Limb (tissue), 2 donors: ENCODE data around the gene IRAK1BP1.
A peak's percentile ranks its signal among the peaks of the same experiment; 100 is the strongest.
"Not testable (repeated sequence)": the region's sequence is repeated elsewhere in the genome, so short reads cannot be mapped to it uniquely, and the experiment has no call there.

ENCODE experiments used
- DNase-seq, 2 donors: peaks; one replicate each; pipeline ENCODE4 v3.0.0-alpha.2; 2016; ENCODE audit errors: extremely low spot score in 2 of 2

Gene IRAK1BP1

DNA sequence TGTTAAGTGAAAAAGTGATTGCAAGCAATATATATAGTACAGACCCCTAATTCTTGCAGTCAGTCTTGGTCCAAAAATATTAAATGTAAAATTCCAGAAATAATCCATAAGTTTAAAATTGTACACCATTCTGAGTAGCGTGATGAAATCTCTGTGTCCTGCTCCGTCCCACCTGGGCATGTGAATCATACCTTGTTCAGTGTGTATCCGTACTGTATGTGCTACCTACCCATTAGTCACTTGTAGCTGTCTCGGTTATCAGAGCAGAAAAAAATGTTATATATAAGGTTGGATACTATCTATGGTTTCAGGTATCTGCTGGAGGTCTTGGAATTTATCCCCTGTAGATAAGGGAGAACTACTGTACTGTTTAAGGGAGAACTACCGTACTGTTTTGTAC is 16.3 kb downstream of the IRAK1BP1 start:
- no peak for DNase-seq

DNA sequence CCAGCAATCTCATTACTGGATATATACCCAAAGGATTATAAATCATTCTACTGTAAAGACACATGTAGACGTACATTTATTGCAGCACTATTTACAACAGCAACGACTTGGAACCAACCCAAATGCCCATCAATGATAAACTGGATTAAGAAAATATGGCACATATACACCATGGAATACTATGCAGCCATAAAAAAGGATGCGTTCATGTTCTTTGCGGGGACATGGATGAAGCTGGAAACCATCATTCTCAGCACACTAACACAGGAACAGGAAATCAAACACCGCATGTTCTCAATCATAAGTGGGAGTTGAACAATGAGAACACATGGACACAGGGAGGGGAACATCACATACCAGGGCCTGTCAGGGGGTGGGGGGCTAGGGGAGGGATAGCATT is 22.6 kb downstream of the IRAK1BP1 start:
- DNase-seq: not testable (repeated sequence)

DNA sequence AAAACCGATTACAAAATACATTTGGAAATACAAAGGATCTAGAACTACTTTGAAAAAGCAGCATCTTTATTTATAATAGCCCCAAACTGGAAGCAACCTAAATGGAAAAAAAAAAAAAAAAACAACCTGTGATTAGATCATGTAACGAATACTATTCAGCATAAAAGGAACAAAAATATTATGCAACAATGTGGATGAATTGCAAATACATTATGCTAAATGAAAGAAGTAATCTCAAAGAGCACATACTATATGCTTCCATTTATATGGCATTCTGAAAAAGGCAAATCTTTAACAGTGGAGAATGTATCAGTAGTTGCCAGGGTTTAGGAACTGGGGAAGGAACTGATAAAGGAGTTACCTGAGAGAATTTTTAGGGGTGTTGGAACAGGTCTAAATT is 28.9 kb downstream of the IRAK1BP1 start:
- no peak for DNase-seq

DNA sequence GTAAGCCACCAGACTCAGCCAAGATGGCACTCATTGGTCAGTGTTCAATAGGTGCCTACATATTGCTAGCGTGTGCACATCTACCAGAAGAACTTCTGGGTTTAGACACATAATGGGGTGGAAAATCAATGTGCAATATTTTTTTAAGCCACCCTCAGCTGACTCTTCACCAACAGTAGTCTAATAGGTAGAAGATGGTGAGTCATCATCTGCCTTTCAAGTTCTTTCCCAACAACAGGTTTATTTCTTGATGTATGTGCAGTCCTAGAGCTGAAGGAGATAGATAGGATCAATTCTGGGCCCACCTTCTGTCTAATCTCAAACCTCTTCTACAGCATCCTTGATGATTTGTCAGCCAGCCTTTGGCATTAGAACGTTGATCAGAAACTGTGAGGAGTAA is 41.3 kb downstream of the IRAK1BP1 start:
- no peak for DNase-seq

DNA sequence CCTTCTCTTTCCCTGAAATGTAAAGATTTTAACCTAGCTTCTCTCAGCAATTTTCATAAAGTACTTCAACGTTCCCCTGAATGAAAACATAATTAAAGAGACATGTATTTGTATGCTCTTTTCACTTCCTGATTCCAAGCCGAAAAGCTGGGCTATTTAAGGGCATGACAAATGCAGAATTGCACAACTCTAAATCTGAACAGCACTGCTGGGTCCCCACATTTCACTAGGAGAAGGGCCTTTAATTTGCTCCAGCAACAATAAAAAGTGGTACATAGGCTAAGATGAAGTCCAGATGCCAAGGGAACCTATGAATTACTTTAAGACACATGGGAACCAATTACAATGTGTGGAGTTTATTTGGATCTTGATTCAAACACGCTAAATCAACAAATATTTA is 42.0 kb downstream of the IRAK1BP1 start:
- DNase-seq: peak in 1 of 2 donors; percentile 18

DNA sequence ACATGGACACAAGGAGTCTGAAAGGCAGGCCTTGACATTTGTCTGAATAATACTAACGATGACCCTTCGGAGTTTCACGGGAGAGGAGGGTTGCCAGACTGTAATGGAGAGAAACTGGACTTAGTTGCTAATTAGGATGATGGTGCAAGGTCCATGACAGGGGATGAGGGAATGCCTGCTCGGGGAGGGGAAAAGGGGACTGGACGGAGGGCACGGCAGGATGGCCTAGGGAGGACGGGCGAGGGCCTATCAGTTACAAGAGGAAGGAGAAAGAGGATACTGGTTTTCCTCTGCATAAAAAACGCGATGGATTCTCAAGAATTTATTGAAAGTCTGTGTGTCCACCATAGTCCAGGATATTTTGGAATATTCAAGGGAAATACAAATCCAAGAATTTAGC is 42.7 kb downstream of the IRAK1BP1 start:
- DNase-seq: no peak

DNA sequence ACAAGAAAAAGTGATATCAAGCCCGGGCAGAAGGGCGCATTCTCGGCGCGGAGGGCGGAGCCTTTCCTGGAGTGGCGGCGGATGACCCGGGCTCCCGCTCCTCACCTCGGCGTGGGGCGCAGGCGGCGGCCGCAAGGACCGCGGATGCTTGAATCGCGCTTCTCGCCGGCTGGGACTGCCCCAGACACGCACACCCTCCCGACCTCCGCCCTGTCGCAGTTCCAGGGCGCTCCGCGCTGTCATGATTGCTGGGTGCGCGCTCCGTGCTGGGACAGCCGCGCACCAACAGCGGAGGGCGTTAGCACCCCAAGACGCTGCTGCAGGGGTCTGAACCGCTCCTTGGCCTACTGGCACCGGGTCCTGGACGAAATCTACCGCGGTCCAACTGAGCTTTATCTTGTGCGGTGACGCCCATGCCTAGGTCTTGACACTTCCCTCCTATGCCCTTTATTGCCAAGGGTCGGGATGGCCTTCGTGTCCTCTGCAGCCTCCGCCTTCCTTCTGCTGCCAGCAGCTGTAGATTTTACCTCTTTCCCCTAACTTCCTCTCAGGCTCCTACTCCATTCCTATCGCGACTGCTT is 43.3 kb downstream of the IRAK1BP1 start:
- peak in 1 of 2 donors; percentile 38 for DNase-seq

DNA sequence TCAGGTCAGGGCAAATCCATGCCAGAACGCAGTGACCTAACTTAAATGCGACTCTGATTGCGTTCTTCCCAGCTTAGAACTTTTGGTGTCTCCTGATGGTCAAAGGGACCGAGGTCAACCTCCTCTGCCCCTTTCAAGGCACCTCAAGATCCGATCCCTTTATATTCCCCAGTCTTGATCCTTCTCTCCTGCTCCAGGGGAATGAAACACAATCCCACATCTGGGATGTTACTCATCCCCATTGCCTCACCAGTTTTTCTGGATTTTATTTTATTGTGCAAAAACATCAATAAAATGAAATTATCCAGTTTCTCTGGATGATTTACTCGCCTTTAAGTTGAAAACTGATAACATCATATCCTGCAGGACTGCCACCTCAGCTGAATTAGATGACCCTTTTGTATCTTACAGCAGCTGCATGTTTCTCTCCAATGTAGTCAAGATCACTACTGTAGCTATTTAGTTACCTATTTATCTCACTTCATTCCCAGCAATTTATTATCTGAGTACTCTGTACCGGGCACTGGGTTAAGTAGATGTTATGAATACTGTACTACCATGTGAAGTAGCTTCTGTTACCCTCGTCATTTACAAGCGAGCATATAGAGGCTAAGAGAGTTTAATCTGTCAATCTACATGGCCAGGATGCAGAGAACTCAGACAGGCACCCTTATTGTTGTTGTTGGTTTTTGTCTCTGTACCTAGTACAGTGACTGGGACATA is 44.0 kb downstream of the IRAK1BP1 start:
- no peak for DNase-seq

DNA sequence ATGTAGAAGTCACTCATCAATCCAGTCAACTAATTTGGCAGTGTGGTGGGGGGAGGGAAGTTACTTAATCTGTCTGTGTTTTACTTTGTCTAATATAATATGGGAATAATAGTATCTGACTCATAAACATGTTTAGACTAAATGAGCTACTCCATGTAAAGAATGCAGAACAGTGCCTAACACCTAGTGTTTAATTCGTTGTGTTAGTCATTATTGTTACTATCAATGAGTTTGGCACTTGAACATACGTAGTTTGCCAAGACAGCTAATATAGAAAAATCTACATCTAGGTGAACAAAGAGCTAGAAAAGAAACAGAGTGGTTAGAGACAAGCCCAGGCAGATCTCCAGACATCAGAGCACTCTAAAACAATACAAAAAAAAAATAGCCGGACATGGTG is 49.1 kb downstream of the IRAK1BP1 start:
- no peak for DNase-seq

DNA sequence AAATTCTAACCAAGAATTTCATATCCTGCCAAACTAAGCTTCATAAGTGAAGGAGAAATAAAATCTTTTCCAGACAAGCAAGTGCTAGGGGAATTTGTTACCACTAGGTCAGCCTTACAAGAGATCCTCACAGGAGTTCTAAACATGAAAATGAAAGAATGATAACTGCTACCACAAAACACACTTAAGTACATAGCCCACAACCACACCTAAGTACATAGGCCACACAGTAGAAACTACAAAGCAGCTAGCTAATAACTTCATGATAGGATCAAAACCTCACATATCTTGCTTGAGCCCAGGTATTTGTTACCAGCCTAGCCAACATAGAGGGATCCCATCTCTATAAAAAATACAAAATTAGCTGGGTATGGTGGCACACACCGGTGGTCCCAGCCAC is 50.4 kb downstream of the IRAK1BP1 start:
- no peak for DNase-seq

DNA sequence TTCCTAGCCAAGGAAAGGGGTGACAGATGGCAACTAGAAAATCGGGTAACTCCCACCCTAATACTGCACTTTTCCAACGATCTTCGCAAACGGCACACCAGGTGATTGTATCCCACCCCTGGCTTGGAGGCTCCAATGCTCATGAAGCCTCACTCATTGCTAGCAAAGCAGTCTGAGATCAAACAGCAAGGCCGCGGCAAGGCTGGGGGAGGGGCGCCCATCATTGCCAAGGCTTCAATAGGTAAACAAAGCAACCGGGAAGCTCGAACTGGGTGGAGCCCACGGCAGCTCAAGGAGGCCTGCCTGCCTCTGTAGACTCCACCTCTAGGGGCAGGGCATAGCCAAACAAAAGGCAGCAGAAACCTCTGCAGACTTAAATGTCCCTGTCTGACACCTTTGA is 53.8 kb downstream of the IRAK1BP1 start:
- not testable (repeated sequence) for DNase-seq

DNA sequence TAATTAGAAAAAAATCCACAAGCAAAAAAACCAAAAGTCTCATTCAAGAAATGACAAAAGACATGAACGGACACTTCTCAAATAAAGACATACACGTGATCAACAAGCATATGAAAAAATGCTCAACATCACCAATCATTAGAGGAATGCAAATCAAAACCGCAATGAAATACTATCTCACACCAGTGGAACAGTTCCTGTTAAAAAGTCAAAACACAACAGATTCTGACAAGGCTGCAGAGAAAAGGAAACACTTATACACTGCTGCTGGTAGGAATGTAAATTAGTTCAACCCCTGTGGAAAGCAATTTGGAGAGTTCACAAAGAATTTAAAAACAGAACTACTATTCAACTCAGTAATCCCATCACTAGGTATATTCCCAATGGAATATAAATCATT is 58.0 kb downstream of the IRAK1BP1 start:
- no peak for DNase-seq

DNA sequence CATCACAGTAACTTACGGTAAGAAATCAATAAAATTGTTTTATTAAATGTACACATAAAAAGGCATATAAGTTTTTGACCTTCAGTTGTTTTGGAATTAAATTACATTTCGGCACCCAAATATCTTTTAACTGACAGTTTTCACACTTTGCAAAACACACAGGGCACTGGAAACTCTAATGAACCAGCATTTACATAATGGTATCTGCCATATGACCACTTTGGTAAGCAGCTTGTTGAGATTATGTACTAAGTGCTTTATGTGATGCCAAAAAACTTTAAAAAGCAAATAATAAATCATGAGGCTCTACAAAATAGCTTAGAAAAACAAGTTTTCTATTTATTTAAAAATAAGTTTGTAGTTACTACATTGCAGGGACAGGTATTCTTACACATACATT is 68.2 kb downstream of the IRAK1BP1 start:
- no peak for DNase-seq

DNA sequence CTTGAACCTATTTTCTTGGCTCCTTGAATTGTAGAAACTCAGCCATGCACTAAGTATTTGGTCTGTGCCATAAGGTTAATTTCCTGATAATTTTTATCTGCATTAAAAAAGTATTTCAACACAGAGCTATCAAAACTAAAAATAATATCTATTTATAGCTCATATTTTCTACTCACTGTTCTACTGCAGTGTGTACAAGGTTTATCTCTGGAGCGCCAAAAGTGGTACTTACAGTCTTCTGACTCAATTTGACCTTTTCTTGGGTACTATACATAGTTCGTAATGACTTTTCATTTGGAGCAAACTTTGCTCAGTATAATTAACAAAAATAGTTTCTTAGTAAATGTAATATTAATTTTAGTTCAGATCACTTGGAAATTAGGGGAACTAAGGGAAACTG is 69.2 kb downstream of the IRAK1BP1 start:
- DNase-seq: no peak

DNA sequence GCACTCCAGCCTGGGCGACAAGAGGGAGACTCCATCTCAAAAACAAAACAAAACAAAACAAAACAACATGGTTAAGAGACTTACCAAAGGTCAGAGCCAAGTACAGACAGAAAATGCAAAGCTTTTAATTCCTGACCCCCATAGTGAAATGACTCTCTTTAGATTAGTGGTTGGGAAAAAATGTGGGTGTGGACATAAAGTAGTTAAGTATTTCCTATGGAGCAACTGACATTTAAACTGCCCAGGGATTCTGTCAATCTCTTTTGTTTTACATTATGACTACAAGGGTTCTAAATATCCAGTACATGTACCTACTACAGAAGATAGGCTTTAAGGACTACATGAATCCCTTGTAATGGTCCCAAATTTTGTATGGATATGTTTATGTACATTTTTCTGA is 75.1 kb downstream of the IRAK1BP1 start:
- no peak for DNase-seq

DNA sequence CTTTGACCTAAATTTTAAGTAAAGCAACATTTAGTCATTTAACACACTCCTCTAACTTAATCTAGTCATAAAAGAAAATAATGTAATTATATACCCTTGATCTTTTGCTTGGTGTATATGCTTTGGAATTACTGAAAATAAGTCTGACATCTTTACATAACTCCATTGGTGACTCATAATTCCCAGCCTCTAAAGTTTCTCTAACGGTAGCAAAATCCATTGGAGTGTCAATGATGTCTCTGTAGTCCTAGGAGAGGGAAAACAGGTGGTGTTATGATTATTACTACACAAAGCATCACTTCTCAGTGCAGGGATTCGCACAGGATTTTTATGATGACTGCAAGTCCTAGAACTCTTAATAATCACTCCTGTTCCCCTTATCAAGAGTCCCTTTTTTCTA is 80.2 kb downstream of the IRAK1BP1 start:
- no peak for DNase-seq

DNA sequence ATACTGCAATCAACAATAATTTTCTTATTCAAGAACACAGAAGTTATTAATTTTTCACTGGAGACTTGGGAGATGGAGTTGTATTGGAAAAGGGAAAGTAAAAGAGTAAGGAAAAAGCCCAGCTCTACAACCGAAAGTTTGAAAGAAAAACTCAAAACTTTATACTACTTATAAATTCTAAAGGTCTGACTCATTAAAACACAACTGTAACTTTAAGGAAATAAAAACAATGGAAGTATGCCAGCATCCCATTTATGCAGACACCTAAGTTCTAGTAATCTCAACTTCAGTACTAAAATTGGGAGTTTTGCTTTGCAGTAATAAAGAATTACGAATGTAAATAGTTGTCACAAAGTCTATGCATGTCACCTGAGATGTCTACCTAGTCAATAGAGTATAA is 80.6 kb downstream of the IRAK1BP1 start:
- DNase-seq: no peak

DNA sequence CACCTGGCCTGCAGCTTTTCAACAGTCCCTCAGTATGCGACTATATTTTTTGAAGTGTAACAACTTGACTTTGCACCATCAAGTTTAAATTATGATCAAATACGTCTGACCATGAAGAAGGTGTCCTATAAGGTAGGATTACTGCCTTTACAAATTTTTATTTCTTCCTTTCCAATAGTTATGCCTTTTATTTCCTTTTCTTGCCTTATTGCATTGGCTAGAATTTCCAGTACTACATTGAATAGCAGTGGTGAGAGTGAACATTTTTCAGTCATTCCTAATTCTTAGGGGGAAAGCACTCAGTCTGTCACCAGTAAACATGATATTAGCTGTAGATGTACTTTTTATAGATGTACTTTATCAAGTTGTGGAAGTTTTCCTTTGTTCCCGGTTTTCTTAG is 81.4 kb downstream of the IRAK1BP1 start:
- no peak for DNase-seq

DNA sequence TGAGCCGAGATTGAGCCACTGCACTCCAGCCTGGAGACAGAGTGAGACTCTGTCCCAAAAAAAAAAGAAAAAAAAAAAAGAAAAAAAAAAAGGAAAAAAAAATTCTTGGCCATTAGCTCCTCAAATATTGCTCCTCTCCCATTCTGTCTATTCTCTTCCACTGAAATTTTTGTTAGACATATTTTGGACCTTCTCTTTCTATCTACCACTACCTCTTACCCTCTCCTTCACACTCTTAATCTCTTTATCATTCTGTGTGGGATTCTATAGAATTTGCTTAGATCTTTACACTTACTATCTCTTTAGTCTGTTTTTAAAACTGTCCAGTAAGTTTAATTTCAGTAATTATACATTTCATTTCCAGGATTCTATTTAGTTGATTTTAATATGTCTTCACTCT is 85.0 kb downstream of the IRAK1BP1 start:
- DNase-seq: no peak
